ENCODE data around the gene PTPRR. TPM values are rescaled to one million over a fixed set of nuclear protein-coding genes. Genes with fewer than 3 reads are reported as not detected.

PTPRR gene
- total RNA-seq, 4 donors from 2014 or later = not detected

- H3K9me3 ChIP-seq = no peaks in the 10 kb centered on the region
- H3K27me3 ChIP-seq = peaks cover 6% of the 10 kb centered on the region
- H3K4me3 ChIP-seq = no peak overlapping the region
- TF ChIP-seq CTCF (IDR thresholded peaks at IDR 0.05) (no peak), POLR2AphosphoS5 (IDR thresholded peaks at IDR 0.05) (no peak), POLR2A (IDR thresholded peaks at IDR 0.05) (no peak), EP300 (IDR thresholded peaks at IDR 0.05) (no peak)
- no peaks in the 10 kb centered on the region for H3K36me3 ChIP-seq
- 66% methylated on average over 6 of the region's 6 CpGs for WGBS
- no peak overlapping the region for H3K27ac ChIP-seq
- DNase-seq (ENCODE audit: low spot score in 2 of 2) = no peak
- no peaks in the 10 kb centered on the region for H3K4me1 ChIP-seq
Measured at GRCh38 chr12:70754330-70754741, 166.2 kb downstream of the PTPRR start.

GRCh38 chr12:70752327-70752726, 168.2 kb downstream of the PTPRR start:
- Histone ChIP-seq H3K9me3 (no peaks in the 10 kb centered on the region), H3K27ac (no peak overlapping the region), H3K4me1 (no peaks in the 10 kb centered on the region), H3K27me3 (peaks cover 6% of the 10 kb centered on the region), H3K4me3 (no peak overlapping the region), H3K36me3 (no peaks in the 10 kb centered on the region)
- DNase-seq (ENCODE audit: low spot score in 2 of 2) = no peak
- TF ChIP-seq EP300 (IDR thresholded peaks at IDR 0.05) (no peak), POLR2A (IDR thresholded peaks at IDR 0.05) (no peak), CTCF (IDR thresholded peaks at IDR 0.05) (no peak), POLR2AphosphoS5 (IDR thresholded peaks at IDR 0.05) (no peak)
- 90% methylated on average over 3 of the region's 3 CpGs for WGBS

DNA sequence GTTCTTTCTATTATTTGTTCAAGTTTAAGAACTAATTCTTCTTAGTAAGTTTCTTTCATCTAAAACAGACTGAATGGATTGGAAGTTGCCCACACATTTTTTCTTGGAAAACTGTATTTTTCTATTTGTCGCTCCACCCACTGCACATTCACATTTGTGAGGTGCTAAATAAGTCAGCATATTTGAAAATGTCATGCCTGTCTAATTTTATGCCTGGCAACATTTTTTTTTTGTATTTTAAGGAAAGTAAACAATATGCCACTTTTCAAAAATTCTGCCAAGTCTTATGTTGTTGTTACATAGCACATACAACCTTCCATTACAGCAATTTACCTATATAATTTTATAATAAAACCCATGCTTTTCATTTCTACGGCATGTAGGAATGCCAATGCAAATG, 170.6 kb downstream of the PTPRR start:
- Histone ChIP-seq H3K27me3 (peaks cover 6% of the 10 kb centered on the region), H3K27ac (no peak overlapping the region), H3K9me3 (no peaks in the 10 kb centered on the region), H3K4me3 (no peak overlapping the region), H3K4me1 (no peaks in the 10 kb centered on the region), H3K36me3 (no peaks in the 10 kb centered on the region)
- no peak for TF ChIP-seq EP300 (IDR thresholded peaks at IDR 0.05)
- no peak for TF ChIP-seq CTCF (IDR thresholded peaks at IDR 0.05)
- no peak for TF ChIP-seq POLR2A (IDR thresholded peaks at IDR 0.05)
- no peak for TF ChIP-seq POLR2AphosphoS5 (IDR thresholded peaks at IDR 0.05)
- 92% methylated on average over 2 of the region's 2 CpGs for WGBS
- DNase-seq (ENCODE audit: low spot score in 2 of 2) = no peak

DNA sequence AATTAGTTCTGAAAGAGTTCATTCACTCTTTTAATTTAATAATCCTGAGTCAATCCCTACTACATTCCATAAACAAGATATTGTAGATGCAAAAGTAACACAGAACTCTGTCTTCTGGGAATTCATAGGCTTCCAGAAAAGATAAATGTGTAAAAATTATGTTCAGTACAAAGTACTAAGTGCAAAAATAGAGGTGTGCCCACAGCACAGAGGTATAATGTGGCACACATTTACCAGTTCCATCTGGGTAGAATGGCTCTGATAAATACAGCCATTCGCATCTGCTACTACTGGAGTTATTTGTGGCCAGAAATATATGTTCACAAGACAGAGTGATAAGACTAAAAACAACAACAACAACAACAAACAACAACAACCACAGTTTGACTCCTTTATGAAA, 171.7 kb downstream of the PTPRR start:
- Histone ChIP-seq H3K4me1 (no peaks in the 10 kb centered on the region), H3K4me3 (no peak overlapping the region), H3K27ac (no peak overlapping the region), H3K36me3 (no peaks in the 10 kb centered on the region), H3K9me3 (no peaks in the 10 kb centered on the region), H3K27me3 (peaks cover 6% of the 10 kb centered on the region)
- no peak for TF ChIP-seq POLR2AphosphoS5 (IDR thresholded peaks at IDR 0.05)
- TF ChIP-seq POLR2A (IDR thresholded peaks at IDR 0.05) = no peak
- TF ChIP-seq EP300 (IDR thresholded peaks at IDR 0.05) = no peak
- no peak for TF ChIP-seq CTCF (IDR thresholded peaks at IDR 0.05)
- 98% methylated on average over 1 of the region's 1 CpG for WGBS
- no peak for DNase-seq (ENCODE audit: low spot score in 2 of 2)

DNA sequence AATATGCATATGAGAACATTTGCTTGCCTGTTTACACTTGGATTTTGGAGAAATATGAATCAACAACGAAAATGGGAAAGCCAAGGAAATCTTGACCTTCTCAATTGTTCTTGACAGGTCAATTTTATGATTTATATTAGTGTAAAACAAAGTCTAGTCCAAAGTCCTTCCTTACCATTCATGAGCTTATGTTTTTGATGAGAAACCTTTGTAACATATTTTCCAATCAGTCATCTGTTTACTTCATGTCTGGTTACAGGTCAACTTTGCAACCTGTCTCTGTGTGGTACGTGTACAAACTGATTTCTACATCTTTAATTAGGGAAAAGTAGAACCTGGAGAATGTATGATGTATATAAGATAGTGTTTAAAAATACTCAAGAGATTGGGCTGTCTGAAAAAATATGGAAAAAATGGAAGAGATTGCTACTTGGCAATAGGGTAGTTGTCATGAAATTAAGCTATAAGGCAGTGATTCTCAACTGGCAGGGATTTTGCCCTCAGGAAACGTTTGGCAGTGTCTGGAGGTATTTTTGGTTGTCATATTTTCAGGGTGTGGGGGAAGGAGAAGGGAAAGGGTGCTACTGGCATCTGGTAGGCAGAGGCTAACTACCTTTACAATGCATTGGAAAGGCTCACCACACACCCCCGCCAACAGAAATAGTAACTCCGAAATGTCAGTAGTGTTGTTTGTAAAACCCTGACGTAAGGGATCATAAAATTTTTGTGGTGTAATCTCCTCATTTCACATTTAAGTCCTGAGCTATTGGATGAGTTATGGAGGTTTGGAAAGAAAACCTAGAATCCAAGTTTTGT, 172.9 kb downstream of the PTPRR start:
- Histone ChIP-seq H3K4me1 (no peaks in the 10 kb centered on the region), H3K4me3 (no peak overlapping the region), H3K27me3 (peaks cover 6% of the 10 kb centered on the region), H3K9me3 (no peaks in the 10 kb centered on the region), H3K36me3 (no peaks in the 10 kb centered on the region), H3K27ac (no peak overlapping the region)
- 71% methylated on average over 6 of the region's 6 CpGs for WGBS
- TF ChIP-seq POLR2AphosphoS5 (IDR thresholded peaks at IDR 0.05) (no peak), EP300 (IDR thresholded peaks at IDR 0.05) (no peak), CTCF (IDR thresholded peaks at IDR 0.05) (no peak), POLR2A (IDR thresholded peaks at IDR 0.05) (no peak)
- no peak for DNase-seq (ENCODE audit: low spot score in 2 of 2)

Data from suprapubic skin (tissue), 4 donors.